AG04449 (cell line): Measurements from ENCODE around the gene PLIN1.

Experiments used
- CTCF ChIA-PET: fragments of 350-600 bp; formaldehyde crosslinking; extraction: SDS; loops from one replicate; lab custom pipeline; 2021; ENCODE audit warnings: antibody characterized with exemption; lab: Yijun Ruan, JAX
- POLR2A ChIA-PET: fragments of 400-600, 350-600 bp; formaldehyde crosslinking; extraction: SDS; loops from one replicate; lab custom pipeline; 2020; ENCODE audit warnings: antibody characterized with exemption, inconsistent platforms; lab: Yijun Ruan, JAX
- DNase-seq: peaks from one replicate; pipeline ENCODE4 v3.0.0-alpha.2; 2010; ENCODE audit warnings: low read depth, low spot score
- H3K4me3 ChIP-seq: 2 replicates; pipeline ENCODE4 v1.5.1; 2011; ENCODE audit warnings: low read depth, mild to moderate bottlenecking, control low read depth, low read length
- TF ChIP-seq, protein P1 (sequence below): IDR thresholded peaks from one replicate; pipeline ENCODE4 v1.5.1; 2011; ENCODE audit warnings: mild to moderate bottlenecking, moderate library complexity, low read length, control low read depth, inconsistent platforms; ENCODE audit not compliant: insufficient read depth; ENCODE audit errors: missing control alignments

PLIN1 gene

DNA sequence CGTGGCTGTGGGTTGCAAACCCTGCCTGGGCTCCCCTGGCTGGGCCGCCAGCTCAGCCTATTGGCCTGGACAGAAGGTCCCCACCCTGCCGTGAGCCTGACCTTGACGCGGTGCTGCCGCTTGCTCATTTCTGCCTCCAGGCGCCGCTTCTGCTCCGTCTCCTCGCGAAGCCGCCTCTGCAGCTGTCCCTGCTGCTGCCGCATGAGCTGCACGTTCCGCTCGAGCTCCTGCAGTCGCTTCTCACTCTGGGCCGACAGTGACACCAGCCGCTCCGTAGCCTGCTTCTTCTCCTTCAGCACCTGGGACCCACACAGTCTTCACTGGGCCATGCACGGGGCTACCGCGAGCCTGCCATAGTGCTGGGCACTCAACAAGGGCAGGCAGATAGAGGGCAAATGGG lies 45.6 kb downstream of the PLIN1 start:
- H3K4me3 ChIP-seq = no peak overlapping the region
- CTCF ChIA-PET = no interaction called here

DNA sequence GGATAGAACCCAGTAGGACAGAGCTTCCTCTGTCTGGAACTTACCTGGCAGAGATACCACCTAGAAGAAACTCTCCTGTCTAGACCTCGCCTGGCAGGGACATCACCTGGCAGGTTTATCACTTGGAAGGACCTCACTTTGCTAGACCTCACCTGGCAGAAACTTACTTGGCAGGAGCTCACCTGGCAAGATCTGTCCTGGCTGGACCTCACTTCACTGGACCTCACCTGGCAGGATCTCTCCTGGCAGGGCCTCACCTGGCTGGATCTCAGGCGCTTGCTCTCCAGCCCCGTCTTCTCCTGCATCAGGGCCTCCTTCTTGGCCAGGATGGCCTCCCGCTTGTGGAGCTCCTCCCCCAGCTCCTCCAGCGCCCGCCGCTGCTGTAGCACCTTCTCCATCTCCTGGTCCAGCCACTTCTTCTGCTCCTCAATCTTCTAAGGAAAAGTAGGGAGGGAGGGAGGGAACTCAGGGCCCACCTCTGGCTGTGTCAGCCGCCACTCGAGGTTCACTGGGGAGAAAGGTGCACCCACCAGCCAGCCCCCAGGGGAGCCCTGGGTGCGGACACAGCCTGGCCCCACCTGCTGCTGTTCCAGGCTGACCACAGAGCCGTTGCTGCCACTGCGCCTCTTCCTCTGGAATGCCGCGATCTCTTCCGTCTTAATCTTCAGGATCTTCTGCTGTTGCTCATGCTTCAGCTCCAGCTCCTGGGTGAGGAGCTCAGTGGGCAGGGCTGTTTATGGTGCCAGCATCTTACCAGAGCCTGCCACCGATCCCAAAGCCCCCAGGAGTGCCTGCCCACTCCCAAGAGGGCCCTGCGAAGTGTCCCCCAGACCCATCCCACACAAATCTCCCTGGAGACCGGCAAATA lies 46.4 kb downstream of the PLIN1 start:
- CTCF ChIA-PET = interaction anchor here (0.9 to 1.3 kb wide), 2 partner anchors 9 to 13 kb away, joined by 3 to 5 read pairs; no protein-coding TSS in a partner anchor
- TF ChIP-seq, protein P1, sequence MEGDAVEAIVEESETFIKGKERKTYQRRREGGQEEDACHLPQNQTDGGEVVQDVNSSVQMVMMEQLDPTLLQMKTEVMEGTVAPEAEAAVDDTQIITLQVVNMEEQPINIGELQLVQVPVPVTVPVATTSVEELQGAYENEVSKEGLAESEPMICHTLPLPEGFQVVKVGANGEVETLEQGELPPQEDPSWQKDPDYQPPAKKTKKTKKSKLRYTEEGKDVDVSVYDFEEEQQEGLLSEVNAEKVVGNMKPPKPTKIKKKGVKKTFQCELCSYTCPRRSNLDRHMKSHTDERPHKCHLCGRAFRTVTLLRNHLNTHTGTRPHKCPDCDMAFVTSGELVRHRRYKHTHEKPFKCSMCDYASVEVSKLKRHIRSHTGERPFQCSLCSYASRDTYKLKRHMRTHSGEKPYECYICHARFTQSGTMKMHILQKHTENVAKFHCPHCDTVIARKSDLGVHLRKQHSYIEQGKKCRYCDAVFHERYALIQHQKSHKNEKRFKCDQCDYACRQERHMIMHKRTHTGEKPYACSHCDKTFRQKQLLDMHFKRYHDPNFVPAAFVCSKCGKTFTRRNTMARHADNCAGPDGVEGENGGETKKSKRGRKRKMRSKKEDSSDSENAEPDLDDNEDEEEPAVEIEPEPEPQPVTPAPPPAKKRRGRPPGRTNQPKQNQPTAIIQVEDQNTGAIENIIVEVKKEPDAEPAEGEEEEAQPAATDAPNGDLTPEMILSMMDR = no peak
- POLR2A ChIA-PET = no interaction called here
- no peak for DNase-seq
- H3K4me3 ChIP-seq = no peak overlapping the region

More for the DNA sequence above, 45.6 kb downstream of the PLIN1 start:
- DNase-seq = no peak
- TF ChIP-seq, protein P1 = no peak
- POLR2A ChIA-PET = no interaction called here

DNA sequence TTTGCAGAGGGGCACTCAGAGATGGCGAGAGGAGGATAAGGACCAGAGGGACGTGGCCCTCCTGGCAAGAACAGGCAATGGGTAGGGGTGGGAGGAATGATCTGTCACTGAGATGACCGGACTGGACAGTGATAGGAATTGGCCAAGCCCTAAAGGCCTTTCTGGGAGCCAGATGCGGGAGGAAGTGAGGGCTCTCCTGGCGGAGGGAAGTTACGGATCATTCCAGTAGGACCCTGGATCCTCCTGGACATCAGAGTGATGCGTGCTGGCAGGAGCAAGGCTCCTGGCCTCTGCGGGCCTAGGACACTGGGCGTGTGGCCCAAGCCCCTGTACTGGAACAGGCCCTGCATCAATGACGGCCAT lies 47.3 kb downstream of the PLIN1 start:
- DNase-seq = no peak
- H3K4me3 ChIP-seq = no peak overlapping the region
- ChIA-PET CTCF (interaction anchor here (0.9 to 2.3 kb wide), 3 partner anchors 8 to 14 kb away, joined by 3 to 14 read pairs (median 5); no protein-coding TSS in a partner anchor), POLR2A (no interaction called here)
- TF ChIP-seq, protein P1 = no peak

DNA sequence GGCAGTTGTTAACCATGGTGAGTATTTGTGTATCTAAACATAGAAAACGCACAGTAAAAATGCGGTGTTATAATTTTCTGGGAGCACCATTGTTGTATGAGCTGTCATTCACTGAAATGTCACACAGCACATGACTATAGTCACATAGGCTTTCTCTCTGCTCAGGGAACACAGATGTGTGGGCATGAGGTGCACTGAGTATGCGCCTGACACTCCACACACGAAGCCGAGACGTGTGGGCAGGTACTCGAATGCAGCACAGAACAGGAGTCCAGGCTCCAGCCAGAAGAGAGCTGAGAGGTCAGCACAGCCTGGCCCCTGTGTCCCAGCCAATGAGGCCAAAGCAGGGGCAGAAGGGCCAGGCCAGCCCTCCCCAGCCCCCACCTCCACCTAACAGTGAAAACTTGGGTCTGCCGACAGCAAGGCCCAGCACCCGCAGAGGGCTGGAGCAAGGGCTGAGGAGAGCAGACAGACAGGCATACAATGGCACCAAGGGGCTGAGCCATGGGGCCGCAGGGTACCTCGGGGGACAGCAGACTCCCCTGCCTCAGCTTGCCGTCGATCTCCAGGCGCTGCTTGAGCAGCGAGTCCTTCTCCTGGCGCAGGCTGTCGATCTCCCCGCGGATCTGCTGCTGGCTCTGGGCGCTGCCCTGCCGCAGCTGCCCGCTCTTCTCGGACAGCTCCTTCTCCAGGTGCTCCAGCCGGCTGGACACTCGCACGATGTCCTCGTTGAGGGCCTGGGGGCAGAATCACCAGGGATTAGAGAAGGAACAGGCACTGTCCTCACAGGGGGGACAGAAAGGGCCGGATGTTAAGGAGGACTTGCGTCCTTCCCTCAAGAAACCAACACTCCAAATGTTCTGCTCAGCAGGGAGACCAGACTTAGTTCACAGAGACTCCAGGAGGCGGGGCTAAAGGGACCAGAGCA lies 47.9 kb downstream of the PLIN1 start:
- CTCF ChIA-PET = interaction anchor here (1.6 to 2.3 kb wide), 2 partner anchors 15 to 273 kb away, joined by 4 to 14 read pairs; no protein-coding TSS in a partner anchor
- POLR2A ChIA-PET = interaction anchor here (1.3 kb wide), 1 partner anchor 23 kb away, joined by 3 read pairs; no protein-coding TSS in a partner anchor
- no peak for DNase-seq
- TF ChIP-seq, protein P1 = no peak
- no peak overlapping the region for H3K4me3 ChIP-seq

DNA sequence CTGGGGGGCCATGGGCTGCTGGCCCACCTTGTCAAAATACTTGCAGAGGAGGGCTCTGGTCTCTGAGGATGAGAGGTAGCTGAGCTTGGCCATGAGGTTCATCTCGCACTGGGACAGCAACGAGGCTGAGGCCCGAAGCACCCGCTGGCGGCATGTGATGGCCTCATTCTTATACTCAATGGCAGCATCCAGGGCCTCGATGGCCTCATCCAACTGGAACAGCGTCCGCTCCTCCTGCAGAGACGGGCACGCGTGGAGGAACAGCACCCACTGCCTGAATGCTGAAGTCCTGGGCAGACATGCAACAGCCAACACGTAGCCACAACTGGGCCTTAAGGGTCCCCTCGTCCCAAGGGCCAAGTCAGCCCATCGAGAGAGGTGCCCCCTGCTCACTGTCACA lies 48.9 kb downstream of the PLIN1 start:
- ChIA-PET CTCF (interaction anchor here (1.6 to 2.3 kb wide), 2 partner anchors 16 to 272 kb away, joined by 4 to 14 read pairs; no protein-coding TSS in a partner anchor), POLR2A (interaction anchor here (1.3 kb wide), 1 partner anchor 24 kb away, joined by 3 read pairs; no protein-coding TSS in a partner anchor)
- TF ChIP-seq, protein P1 = no peak
- no peak overlapping the region for H3K4me3 ChIP-seq
- DNase-seq = no peak

DNA sequence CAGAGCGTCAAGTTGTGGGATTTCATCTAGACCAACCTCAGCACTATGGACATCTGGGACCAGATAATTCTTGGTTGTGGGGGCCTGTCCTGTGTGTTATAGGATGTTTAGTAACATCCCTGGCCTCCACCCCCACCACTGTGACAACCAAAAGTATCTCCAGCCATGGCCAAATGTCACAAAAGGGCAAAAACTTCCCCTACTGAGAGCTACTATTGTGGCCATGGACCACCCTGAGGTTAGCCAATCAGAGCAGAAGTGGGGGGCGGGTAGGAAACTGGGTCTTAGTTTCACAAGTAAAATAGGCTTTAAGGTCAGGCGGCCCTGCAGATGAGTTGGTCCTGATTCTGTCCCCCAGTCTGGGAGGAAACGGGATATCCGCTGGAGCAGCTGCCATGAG lies 49.3 kb downstream of the PLIN1 start:
- POLR2A ChIA-PET = no interaction called here
- CTCF ChIA-PET = interaction anchor here (1.6 to 2.3 kb wide), 2 partner anchors 16 to 271 kb away, joined by 4 to 14 read pairs; no protein-coding TSS in a partner anchor

More for the DNA sequence above, 49.3 kb downstream of the PLIN1 start:
- no peak for DNase-seq
- TF ChIP-seq, protein P1 = no peak
- H3K4me3 ChIP-seq = no peak overlapping the region
